Prostate gland (tissue), 2 donors: ENCODE data around the gene KLHL3. TPM values are rescaled to one million over a fixed set of nuclear protein-coding genes. Genes with fewer than 3 reads are reported as not detected.

Source experiments
- DNase-seq: peaks from one replicate; pipeline ENCODE4 v3.0.0-alpha.2; 2019; ENCODE audit warnings: low spot score
- H3K27ac ChIP-seq, 2 donors: fragments of 200-600 bp; sonication (generic); 2 replicates each; pipeline ENCODE4 v1.5.1; 2017 to 2019
- H3K27me3 ChIP-seq: fragments of 200-600 bp; sonication (generic); replicated peaks from 2 replicates; pipeline ENCODE4 v1.5.1; 2019; ENCODE audit not compliant: insufficient read depth
- H3K36me3 ChIP-seq, 2 donors: fragments of 200-600 bp; sonication (generic); 1 replicate in 1 of 2; 2 replicates in 1 of 2; pipeline versions ENCODE4 v1.5.1 to v1.8.1; 2017 to 2019
- H3K4me1 ChIP-seq: fragments of 200-600 bp; sonication (generic); replicated peaks from 2 replicates; pipeline ENCODE4 v1.5.1; 2019
- H3K4me3 ChIP-seq, 2 donors: fragments of 200-600 bp; sonication (generic); 2 replicates each; pipeline ENCODE4 v1.5.1; 2017 to 2019
- H3K9me3 ChIP-seq: fragments of 200-600 bp; sonication (generic); 2 replicates; pipeline ENCODE4 v1.5.1; 2017
- POLR2A ChIP-seq: fragments of 450-650 bp; IDR thresholded peaks from one replicate; pipeline ENCODE4 v1.6.1; 2016; ENCODE audit warnings: antibody characterized with exemption, mild to moderate bottlenecking
- POLR2AphosphoS5 ChIP-seq: sonication (generic); formaldehyde crosslinking; IDR thresholded peaks from one replicate; pipeline ENCODE4 v1.6.1; 2017; ENCODE audit warnings: antibody characterized with exemption
- WGBS: methylation state at CpG from one replicate; pipeline ENCODE4 v1.1.5; 2018; 5-methylcytosine and 5-hydroxymethylcytosine counted together
- intact Hi-C: fragments of 100-400 bp; cut with DNase I; formaldehyde crosslinking; loops from one replicate; pipeline ENCODE4 v1.14.2; 2022
- total RNA-seq, 2 donors: library from RNA; depleted of rRNA; stranded (reverse); fragments of >200 nt; gene quantifications; one replicate each; pipeline ENCODE4 v1.1.0, GENCODE V29; 2016
- TF ChIP-seq, protein P1 (sequence below), 4 experiments: fragments of 200-600 bp in 2 of 4; fragments of 450-650 bp in 2 of 4; sonication (generic) in 2 of 4; IDR thresholded peaks; 1 replicate in 3 of 4; 2 replicates in 1 of 4; pipeline ENCODE4 v1.5.1; 2016 to 2019; ENCODE audit warnings: antibody characterized with exemption in 4 of 4, mild to moderate bottlenecking in 2 of 4, moderate library complexity in 2 of 4

KLHL3 gene
- total RNA-seq, 2 donors from 2014 or later = 1.8 to 14.0 TPM

DNA sequence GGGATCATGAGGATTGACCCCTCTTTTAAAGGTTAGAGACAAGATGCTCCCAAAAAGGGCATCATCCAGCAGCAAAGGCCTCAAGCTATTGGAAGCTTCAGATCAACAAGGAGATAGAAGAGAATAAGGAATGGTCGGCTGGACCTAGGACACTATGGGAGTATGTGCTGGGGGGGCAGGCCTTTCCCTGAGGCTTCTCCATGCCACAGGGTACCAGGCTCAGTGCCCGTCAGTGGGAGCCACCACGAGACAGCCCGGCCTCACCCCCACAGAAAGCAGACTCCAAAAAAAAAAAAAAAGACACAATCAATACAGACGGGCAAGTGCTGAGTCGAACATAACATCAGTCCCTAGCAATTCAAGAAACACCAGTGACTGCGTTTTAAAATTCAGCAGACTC lies 117.4 kb downstream of the KLHL3 start:
- DNase-seq = no peak
- no peaks in the 10 kb centered on the region for H3K36me3 ChIP-seq
- intact Hi-C loops = no loop called here
- H3K27me3 ChIP-seq = no peaks in the 10 kb centered on the region
- no peaks in the 10 kb centered on the region for H3K4me1 ChIP-seq
- TF ChIP-seq POLR2AphosphoS5 (no peak), POLR2A (no peak)
- TF ChIP-seq, protein P1, sequence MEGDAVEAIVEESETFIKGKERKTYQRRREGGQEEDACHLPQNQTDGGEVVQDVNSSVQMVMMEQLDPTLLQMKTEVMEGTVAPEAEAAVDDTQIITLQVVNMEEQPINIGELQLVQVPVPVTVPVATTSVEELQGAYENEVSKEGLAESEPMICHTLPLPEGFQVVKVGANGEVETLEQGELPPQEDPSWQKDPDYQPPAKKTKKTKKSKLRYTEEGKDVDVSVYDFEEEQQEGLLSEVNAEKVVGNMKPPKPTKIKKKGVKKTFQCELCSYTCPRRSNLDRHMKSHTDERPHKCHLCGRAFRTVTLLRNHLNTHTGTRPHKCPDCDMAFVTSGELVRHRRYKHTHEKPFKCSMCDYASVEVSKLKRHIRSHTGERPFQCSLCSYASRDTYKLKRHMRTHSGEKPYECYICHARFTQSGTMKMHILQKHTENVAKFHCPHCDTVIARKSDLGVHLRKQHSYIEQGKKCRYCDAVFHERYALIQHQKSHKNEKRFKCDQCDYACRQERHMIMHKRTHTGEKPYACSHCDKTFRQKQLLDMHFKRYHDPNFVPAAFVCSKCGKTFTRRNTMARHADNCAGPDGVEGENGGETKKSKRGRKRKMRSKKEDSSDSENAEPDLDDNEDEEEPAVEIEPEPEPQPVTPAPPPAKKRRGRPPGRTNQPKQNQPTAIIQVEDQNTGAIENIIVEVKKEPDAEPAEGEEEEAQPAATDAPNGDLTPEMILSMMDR (IDR thresholded peaks at IDR 0.05) = no peak
- no peak overlapping the region for H3K27ac ChIP-seq
- H3K9me3 ChIP-seq = no peaks in the 10 kb centered on the region
- no peak overlapping the region for H3K4me3 ChIP-seq
- WGBS = 87% methylated on average over 7 of the region's 7 CpGs

DNA sequence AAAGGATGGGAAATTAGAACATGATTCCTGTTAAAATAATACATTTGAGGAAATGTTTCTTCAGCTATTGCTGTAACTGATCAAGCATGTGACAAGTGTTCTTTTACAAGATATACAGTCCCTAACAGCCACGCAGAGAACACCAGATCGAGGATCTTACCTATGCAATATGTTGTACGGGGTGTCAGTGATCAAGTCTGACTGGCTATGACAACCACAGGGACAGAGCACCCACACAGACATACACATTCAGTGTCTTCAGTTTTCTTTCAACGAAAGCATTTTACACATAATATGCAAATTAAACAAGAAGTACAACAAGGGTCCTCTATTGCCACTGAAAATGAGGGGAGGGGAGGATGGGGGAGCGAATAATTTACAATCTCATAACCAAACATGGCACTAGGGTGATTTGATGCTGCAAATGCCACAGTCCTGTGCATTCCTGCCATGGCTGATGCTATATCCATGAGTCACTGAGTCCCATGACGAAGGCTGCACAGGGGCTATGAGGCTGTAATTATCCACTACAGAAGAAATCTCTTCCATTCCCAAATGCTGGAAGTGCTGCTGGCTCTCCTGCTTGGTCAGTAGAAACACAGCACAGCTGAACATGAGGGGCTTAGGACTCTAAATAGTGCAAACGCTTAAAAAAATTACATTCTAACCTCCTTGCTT lies 118.2 kb downstream of the KLHL3 start:
- Histone ChIP-seq H3K4me1 (no peaks in the 10 kb centered on the region), H3K27me3 (no peaks in the 10 kb centered on the region), H3K27ac (no peak overlapping the region), H3K4me3 (no peak overlapping the region), H3K9me3 (no peaks in the 10 kb centered on the region), H3K36me3 (no peaks in the 10 kb centered on the region)
- TF ChIP-seq, protein P1 (IDR thresholded peaks at IDR 0.05) = no peak
- TF ChIP-seq POLR2A (no peak), POLR2AphosphoS5 (no peak)
- DNase-seq = no peak
- intact Hi-C loops = no loop called here
- WGBS = 89% methylated on average over 7 of the region's 7 CpGs

DNA sequence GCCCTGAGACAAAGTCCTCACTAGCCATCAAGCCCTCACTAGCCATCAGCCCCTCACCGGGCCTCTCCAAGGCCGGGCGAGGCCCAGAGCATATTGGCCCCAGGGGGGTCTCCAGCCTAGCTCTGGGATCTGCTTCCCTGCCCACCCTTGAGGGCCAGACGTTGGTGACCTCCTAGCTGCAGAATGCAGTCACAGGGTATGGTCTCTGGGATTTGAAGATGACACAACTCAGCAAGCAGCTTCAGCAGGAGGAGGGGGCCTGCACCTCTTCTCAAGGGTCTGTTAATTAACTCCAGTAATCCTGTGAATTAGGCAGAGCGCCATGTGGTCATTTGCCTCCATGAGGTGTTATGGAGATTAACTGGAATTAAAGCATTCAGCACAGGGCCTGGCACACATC lies 119.8 kb downstream of the KLHL3 start:
- no peaks in the 10 kb centered on the region for H3K4me1 ChIP-seq
- WGBS = 78% methylated on average over 5 of the region's 5 CpGs
- no peaks in the 10 kb centered on the region for H3K27me3 ChIP-seq
- no peaks in the 10 kb centered on the region for H3K9me3 ChIP-seq
- no peaks in the 10 kb centered on the region for H3K36me3 ChIP-seq
- no peak overlapping the region for H3K4me3 ChIP-seq
- no peak overlapping the region for H3K27ac ChIP-seq
- intact Hi-C loops = no loop called here
- DNase-seq = no peak
- no peak for TF ChIP-seq POLR2A
- no peak for TF ChIP-seq POLR2AphosphoS5
- TF ChIP-seq, protein P1 (IDR thresholded peaks at IDR 0.05) = no peak

DNA sequence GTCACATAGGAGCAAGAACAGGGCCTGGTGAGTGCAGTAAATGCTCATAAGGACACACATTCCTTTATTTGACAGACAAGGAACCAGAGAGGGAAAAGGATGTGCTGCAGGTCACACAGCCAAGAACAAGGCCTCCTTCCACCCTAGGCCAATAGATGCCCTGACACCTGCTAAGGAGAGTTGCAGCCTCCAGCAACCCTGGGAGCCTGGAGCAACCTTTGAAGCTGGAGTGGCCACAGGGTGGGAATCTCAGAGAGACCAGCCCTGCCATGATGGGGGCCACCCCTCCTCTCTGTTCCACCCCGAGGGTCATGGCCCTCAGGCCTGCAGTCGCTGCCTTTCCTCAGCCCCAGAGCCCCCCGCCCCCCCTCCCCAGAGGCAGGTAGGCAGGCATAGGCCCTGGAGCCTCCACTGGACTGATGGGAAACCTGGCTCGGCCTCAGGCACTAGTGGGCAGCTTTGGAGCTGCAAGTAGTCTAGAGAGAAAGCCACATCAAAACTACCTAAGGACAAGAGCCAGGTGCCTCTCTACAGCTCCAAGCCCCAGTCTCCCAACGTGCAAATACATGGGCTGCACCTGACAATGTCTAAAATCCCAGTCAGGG lies 120.6 kb downstream of the KLHL3 start:
- intact Hi-C loops = no loop called here
- 66% methylated on average over 5 of the region's 5 CpGs for WGBS
- H3K27me3 ChIP-seq = no peaks in the 10 kb centered on the region
- H3K27ac ChIP-seq = no peak overlapping the region
- no peaks in the 10 kb centered on the region for H3K9me3 ChIP-seq
- H3K4me1 ChIP-seq = no peaks in the 10 kb centered on the region
- H3K36me3 ChIP-seq = no peaks in the 10 kb centered on the region
- no peak for TF ChIP-seq POLR2AphosphoS5
- TF ChIP-seq POLR2A = no peak
- TF ChIP-seq, protein P1 (IDR thresholded peaks at IDR 0.05) = no peak
- no peak for DNase-seq
- H3K4me3 ChIP-seq = no peak overlapping the region
